CD4-positive, alpha-beta T cell (primary cell): ENCODE results near the gene RASD1. TPM values are rescaled to one million over a fixed set of nuclear protein-coding genes. Genes with fewer than 3 reads are reported as not detected.

Experiments used
- ATAC-seq: fragments of 200-7000 bp; cut with Tn5 transposase; one replicate; pipeline ENCODE4 v1.10.0; 2022; ENCODE audit warnings: mild to moderate bottlenecking; ENCODE audit not compliant: poor library complexity
- CTCF ChIA-PET: fragments of 350-600 bp; sonication (Branson Sonifier 250); formaldehyde crosslinking; loops from one replicate; lab custom pipeline; 2021; ENCODE audit warnings: antibody characterized with exemption, inconsistent platforms; lab: Charles Lee
- POLR2A ChIA-PET: fragments of 350-600 bp; sonication (Branson Sonifier 250); formaldehyde crosslinking; loops from one replicate; lab custom pipeline; 2021; ENCODE audit warnings: antibody characterized with exemption, inconsistent platforms; lab: Charles Lee
- DNase-seq, 14 experiments: peaks; one replicate each; pipeline ENCODE4 v3.0.0-alpha.2; 2013 to 2020; ENCODE audit warnings: mixed read lengths in 2 of 14
- H3K27ac ChIP-seq, 2 donors: one replicate each; pipeline versions ENCODE4 v1.5.1 to v1.7.0; 2013; ENCODE audit warnings: low read length in 2 of 2, low read depth in 1 of 2, mild to moderate bottlenecking in 1 of 2
- H3K27me3 ChIP-seq, 2 experiments: 1 replicate in 1 of 2; 2 replicates in 1 of 2; pipeline versions ENCODE4 v1.6.1 to v1.7.0; 2013; ENCODE audit warnings: low read length in 2 of 2, control low read depth in 1 of 2, mild to moderate bottlenecking in 1 of 2, moderate library complexity in 1 of 2; ENCODE audit not compliant: insufficient read depth in 2 of 2, control insufficient read depth in 1 of 2
- H3K36me3 ChIP-seq: one replicate; pipeline ENCODE4 v1.6.1; 2013; ENCODE audit warnings: low read length, control low read depth; ENCODE audit not compliant: insufficient read depth
- H3K4me1 ChIP-seq: one replicate; pipeline ENCODE4 v1.6.1; 2013; ENCODE audit warnings: low read length, control low read depth; ENCODE audit not compliant: insufficient read depth
- H3K4me3 ChIP-seq: one replicate; pipeline ENCODE4 v1.5.1; 2013; ENCODE audit warnings: mild to moderate bottlenecking, low read length, moderate library complexity
- H3K9me3 ChIP-seq, 2 experiments: 1 replicate in 1 of 2; 2 replicates in 1 of 2; pipeline versions ENCODE4 v1.6.1 to v1.7.0; 2013; ENCODE audit warnings: low read length in 2 of 2, mild to moderate bottlenecking in 2 of 2, control low read depth in 1 of 2, moderate library complexity in 1 of 2; ENCODE audit not compliant: control insufficient read depth in 1 of 2, insufficient read depth in 1 of 2
- H3K27ac Mint-ChIP-seq: one replicate; pipeline ENCODE4 v1.8.0; 2020; ENCODE audit warnings: mixed read lengths
- H3K27me3 Mint-ChIP-seq: one replicate; pipeline ENCODE4 v1.8.0; 2021; ENCODE audit warnings: mixed read lengths
- H3K36me3 Mint-ChIP-seq: one replicate; pipeline ENCODE4 v1.8.0; 2021; ENCODE audit warnings: low read depth, mixed read lengths
- H3K4me1 Mint-ChIP-seq: one replicate; pipeline ENCODE4 v1.8.0; 2021; ENCODE audit warnings: low read depth, mixed read lengths
- H3K4me3 Mint-ChIP-seq: one replicate; pipeline ENCODE4 v1.8.0; 2020; ENCODE audit warnings: mild to moderate bottlenecking, mixed read lengths
- H3K9me3 Mint-ChIP-seq: one replicate; pipeline ENCODE4 v1.8.0; 2020; ENCODE audit warnings: mixed read lengths
- CTCF ChIP-seq: fragments of 200-600 bp; IDR thresholded peaks from one replicate; pipeline ENCODE4 v1.8.0; 2022; ENCODE audit warnings: antibody characterized with exemption, mild to moderate bottlenecking
- intact Hi-C, 2 experiments: fragments of 100-400 bp; cut with DNase I in 1 of 2; cut with micrococcal nuclease in 1 of 2; formaldehyde crosslinking; loops; one replicate each; pipeline versions ENCODE4 v1.15.1 to v1.9.0; 2023 to 2025; cut with DNase I, micrococcal nuclease
- total RNA-seq, 174 experiments: library from RNA in 2 of 174; stranded (reverse) in 2 of 174; gene quantifications; one replicate each; pipeline ENCODE4 v1.2.3 and lab custom pipeline; 2021 to 2026

The RASD1 gene
- total RNA-seq, 2 experiments from 2014 or later, result 1.8 to 2.0 TPM

DNA sequence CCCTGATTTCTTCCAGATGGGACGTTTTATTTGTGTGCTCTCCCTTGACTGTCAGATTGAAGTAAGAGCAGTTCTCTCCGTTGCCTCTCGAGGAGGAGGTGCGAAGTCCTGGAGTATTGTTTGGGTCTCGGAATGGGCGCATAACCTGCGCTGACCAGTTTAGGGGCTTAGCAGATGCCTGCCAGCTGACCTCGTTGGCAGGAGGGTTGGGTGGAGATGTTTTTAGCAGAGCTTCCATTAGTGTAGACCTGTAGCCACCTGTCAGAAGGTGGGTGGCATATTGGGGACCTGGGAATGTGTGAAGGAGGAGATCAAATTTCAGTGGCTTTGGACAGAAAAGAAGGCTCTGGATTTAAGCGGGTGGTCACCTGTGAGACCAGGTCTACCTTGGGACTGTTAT lies 3.6 kb downstream of the RASD1 start:
- H3K4me3 Mint-ChIP-seq, result peak overlapping the region; percentile 16
- peaks cover 0 to 3% of the 10 kb centered on the region in 2 experiments for H3K9me3 ChIP-seq
- ChIA-PET CTCF (no interaction called here), POLR2A (no interaction called here)
- H3K4me3 ChIP-seq, result no peak overlapping the region
- intact Hi-C loops, result no loop called here
- no peak overlapping the region for H3K27ac ChIP-seq
- H3K9me3 Mint-ChIP-seq, result no peaks in the 10 kb centered on the region
- peaks cover 10% of the 10 kb centered on the region for H3K27me3 Mint-ChIP-seq
- no peak for DNase-seq
- ATAC-seq, result no peak
- H3K27ac Mint-ChIP-seq, result no peak overlapping the region
- H3K27me3 ChIP-seq, result peaks cover 6 to 8% of the 10 kb centered on the region in 2 experiments
- TF ChIP-seq CTCF, result no peak
- peaks cover 26% of the 10 kb centered on the region for H3K36me3 ChIP-seq
- H3K4me1 ChIP-seq, result peaks cover 24% of the 10 kb centered on the region
- H3K36me3 Mint-ChIP-seq, result peaks cover 19% of the 10 kb centered on the region
- peaks cover 7% of the 10 kb centered on the region for H3K4me1 Mint-ChIP-seq

GRCh38 chr17:17492085-17492484 lies 4.1 kb downstream of the RASD1 start:
- peaks cover 24% of the 10 kb centered on the region for H3K36me3 Mint-ChIP-seq
- TF ChIP-seq CTCF, result no peak
- peaks cover 7% of the 10 kb centered on the region for H3K4me1 Mint-ChIP-seq
- POLR2A ChIA-PET, result no interaction called here
- CTCF ChIA-PET, result no interaction called here
- Histone ChIP-seq H3K4me1 (peaks cover 19% of the 10 kb centered on the region), H3K36me3 (peaks cover 28% of the 10 kb centered on the region), H3K9me3 (peaks cover 0 to 3% of the 10 kb centered on the region in 2 experiments), H3K4me3 (no peak overlapping the region), H3K27me3 (peaks cover 6 to 8% of the 10 kb centered on the region in 2 experiments), H3K27ac (no peak overlapping the region)
- H3K4me3 Mint-ChIP-seq, result no peak overlapping the region
- ATAC-seq, result no peak
- H3K27ac Mint-ChIP-seq, result no peak overlapping the region
- intact Hi-C loops, result no loop called here
- peaks cover 10% of the 10 kb centered on the region for H3K27me3 Mint-ChIP-seq
- DNase-seq, result no peak
- no peaks in the 10 kb centered on the region for H3K9me3 Mint-ChIP-seq

- H3K36me3 Mint-ChIP-seq, result peaks cover 27% of the 10 kb centered on the region
- Histone ChIP-seq H3K27ac (no peak overlapping the region), H3K4me1 (peaks cover 16% of the 10 kb centered on the region), H3K9me3 (peaks cover 0 to 3% of the 10 kb centered on the region in 2 experiments), H3K36me3 (peaks cover 28% of the 10 kb centered on the region), H3K27me3 (peaks cover 6 to 8% of the 10 kb centered on the region in 2 experiments), H3K4me3 (no peak overlapping the region)
- ATAC-seq (no peak), DNase-seq (no peak)
- H3K9me3 Mint-ChIP-seq, result no peaks in the 10 kb centered on the region
- H3K4me1 Mint-ChIP-seq, result peaks cover 7% of the 10 kb centered on the region
- no peak overlapping the region for H3K4me3 Mint-ChIP-seq
- ChIA-PET CTCF (no interaction called here), POLR2A (no interaction called here)
- H3K27ac Mint-ChIP-seq, result no peak overlapping the region
- intact Hi-C loops, result no loop called here
- TF ChIP-seq CTCF, result no peak
- H3K27me3 Mint-ChIP-seq, result peaks cover 10% of the 10 kb centered on the region
Measured at GRCh38 chr17:17491546-17491988, 4.6 kb downstream of the RASD1 start.
